Measurements from ENCODE around the gene CLHC1. TPM values are rescaled to one million over a fixed set of nuclear protein-coding genes. Genes with fewer than 3 reads are reported as not detected.
A peak's percentile ranks its signal among the peaks of the same experiment; 100 is the strongest.

The CLHC1 gene
- total RNA-seq, 1 donor: 14.5 TPM

DNA sequence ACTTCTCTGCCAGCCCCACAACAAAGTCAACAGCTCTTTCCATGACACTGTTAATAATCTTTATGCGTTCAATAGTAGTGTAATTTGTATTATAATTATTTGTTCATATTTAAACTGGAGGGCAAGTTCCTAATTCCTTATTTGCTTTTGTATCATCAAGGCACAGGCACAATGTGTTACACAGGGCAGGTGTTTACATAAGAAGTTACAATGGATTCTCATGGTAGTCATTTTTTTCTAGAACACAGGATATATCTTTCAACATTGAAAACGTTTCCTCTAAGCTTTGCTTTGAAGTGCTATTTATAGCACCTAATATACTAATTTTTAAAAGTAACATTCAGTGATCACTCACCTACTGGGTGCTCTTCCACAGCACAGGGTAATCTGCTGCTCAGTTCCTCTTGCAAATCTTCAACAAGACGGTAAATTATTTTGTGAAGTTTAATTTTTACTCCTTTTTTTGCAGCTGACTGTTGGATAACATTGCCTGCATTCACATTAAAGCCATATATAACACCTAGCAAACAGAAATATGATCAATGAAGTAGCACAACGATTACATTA lies 7.6 kb upstream of the CLHC1 start:
- no peaks in the 10 kb centered on the region for H3K9me3 ChIP-seq (ENCODE audit: low read depth, low read length)
- no peak overlapping the region for H3K4me3 ChIP-seq (ENCODE audit: insufficient read depth, low read length)
- no peak overlapping the region for H3K27ac ChIP-seq (ENCODE audit: low read depth, low read length)
- H2AFZ ChIP-seq (ENCODE audit: low read length): no peak overlapping the region
- no peak overlapping the region for H3K4me2 ChIP-seq (ENCODE audit: insufficient read depth, low read length)
- no peak for DNase-seq (ENCODE audit: insufficient read length, low spot score, missing footprints)
- H3K27me3 ChIP-seq (ENCODE audit: insufficient read depth, low read length): no peaks in the 10 kb centered on the region
- peaks cover 6% of the 10 kb centered on the region for H3K79me2 ChIP-seq (ENCODE audit: insufficient read depth, low read length)
- peaks cover 6% of the 10 kb centered on the region for H4K20me1 ChIP-seq (ENCODE audit: insufficient read depth, low read length)
- TF ChIP-seq, protein P1, sequence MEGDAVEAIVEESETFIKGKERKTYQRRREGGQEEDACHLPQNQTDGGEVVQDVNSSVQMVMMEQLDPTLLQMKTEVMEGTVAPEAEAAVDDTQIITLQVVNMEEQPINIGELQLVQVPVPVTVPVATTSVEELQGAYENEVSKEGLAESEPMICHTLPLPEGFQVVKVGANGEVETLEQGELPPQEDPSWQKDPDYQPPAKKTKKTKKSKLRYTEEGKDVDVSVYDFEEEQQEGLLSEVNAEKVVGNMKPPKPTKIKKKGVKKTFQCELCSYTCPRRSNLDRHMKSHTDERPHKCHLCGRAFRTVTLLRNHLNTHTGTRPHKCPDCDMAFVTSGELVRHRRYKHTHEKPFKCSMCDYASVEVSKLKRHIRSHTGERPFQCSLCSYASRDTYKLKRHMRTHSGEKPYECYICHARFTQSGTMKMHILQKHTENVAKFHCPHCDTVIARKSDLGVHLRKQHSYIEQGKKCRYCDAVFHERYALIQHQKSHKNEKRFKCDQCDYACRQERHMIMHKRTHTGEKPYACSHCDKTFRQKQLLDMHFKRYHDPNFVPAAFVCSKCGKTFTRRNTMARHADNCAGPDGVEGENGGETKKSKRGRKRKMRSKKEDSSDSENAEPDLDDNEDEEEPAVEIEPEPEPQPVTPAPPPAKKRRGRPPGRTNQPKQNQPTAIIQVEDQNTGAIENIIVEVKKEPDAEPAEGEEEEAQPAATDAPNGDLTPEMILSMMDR (IDR thresholded peaks at IDR 0.05; ENCODE audit: extremely low read depth, low read depth, low read length): no peak
- peaks cover 9% of the 10 kb centered on the region for H3K4me1 ChIP-seq (ENCODE audit: insufficient read depth, low read length)
- peaks cover 35% of the 10 kb centered on the region for H3K36me3 ChIP-seq (ENCODE audit: insufficient read depth, low read length)

DNA sequence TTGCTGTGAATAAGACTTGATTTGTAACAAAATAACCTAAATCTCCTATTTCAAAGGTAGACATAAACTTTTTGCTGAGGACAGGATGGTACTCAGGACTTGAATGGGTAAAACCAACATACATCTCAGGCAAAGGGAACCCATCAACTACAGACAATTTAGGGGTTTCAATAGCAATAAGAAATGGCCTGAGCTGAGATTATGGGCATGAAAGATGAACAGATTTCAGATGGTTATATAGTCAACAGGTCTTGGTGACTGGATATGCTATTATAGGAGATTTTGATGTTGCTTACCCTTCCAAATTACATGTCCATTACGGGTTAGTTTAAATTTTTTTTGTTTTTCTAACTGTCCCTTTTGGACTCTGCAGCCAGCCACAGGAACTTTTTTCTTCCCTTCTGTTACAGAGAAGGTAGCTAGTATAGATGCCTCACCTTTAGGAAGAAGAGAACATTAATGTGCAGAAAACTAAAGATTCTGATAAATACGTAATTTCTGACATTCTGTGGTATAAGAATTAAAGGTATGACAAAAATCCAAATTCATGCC lies 5.0 kb upstream of the CLHC1 start:
- Histone ChIP-seq H3K79me2 (ENCODE audit: insufficient read depth, low read length) (peaks cover 30% of the 10 kb centered on the region), H2AFZ (ENCODE audit: low read length) (no peak overlapping the region), H3K27me3 (ENCODE audit: insufficient read depth, low read length) (no peaks in the 10 kb centered on the region), H3K36me3 (ENCODE audit: insufficient read depth, low read length) (peaks cover 50% of the 10 kb centered on the region), H3K4me1 (ENCODE audit: insufficient read depth, low read length) (peaks cover 25% of the 10 kb centered on the region), H3K9me3 (ENCODE audit: low read depth, low read length) (no peaks in the 10 kb centered on the region), H3K4me3 (ENCODE audit: insufficient read depth, low read length) (no peak overlapping the region), H3K27ac (ENCODE audit: low read depth, low read length) (peak overlapping the region; percentile 22), H3K4me2 (ENCODE audit: insufficient read depth, low read length) (no peak overlapping the region), H4K20me1 (ENCODE audit: insufficient read depth, low read length) (peaks cover 21% of the 10 kb centered on the region)
- DNase-seq (ENCODE audit: insufficient read length, low spot score, missing footprints): no peak
- TF ChIP-seq, protein P1 (IDR thresholded peaks at IDR 0.05; ENCODE audit: extremely low read depth, low read depth, low read length): no peak

DNA sequence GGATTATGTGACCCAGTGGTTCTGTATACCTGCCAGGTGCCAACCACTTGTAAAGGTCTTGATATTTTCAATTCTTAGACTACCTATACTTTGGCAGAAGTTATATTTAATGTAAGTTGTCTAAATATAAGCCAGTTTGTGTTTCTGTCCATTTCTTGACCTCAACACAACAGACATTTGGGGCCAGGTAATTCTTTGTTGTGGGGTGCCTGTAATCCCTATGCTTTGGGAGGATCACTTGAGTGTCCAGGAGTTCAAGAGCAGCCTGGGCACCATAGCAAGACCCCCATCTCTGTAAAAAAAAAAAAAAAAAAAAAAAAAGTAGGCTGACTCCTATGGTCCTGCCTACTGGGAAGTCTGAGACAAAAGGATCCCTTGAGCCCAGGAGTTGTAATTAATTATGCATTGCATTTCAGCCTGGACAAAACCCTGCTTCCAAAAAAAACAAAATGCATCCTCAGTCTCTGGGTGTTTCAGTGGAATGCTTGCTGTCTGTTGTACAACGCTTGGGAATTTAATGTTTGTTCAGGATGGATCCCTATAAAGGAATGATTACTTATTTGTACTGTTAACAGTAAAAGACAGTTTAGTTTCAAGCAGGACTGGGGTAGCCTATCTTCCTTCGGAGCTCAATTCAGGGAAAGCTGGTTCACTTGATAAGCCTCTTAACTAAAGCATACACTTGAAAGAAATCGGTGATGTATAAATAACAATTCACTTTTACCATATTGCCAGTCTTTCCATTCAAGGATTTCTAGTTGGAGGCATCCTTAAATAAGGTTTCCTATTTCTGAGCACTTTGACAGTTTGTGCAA lies 3.8 kb upstream of the CLHC1 start:
- no peaks in the 10 kb centered on the region for H3K9me3 ChIP-seq (ENCODE audit: low read depth, low read length)
- no peak overlapping the region for H3K27ac ChIP-seq (ENCODE audit: low read depth, low read length)
- H3K4me1 ChIP-seq (ENCODE audit: insufficient read depth, low read length): peaks cover 31% of the 10 kb centered on the region
- peaks cover 41% of the 10 kb centered on the region for H3K79me2 ChIP-seq (ENCODE audit: insufficient read depth, low read length)
- DNase-seq (ENCODE audit: insufficient read length, low spot score, missing footprints): no peak
- H2AFZ ChIP-seq (ENCODE audit: low read length): no peak overlapping the region
- H3K27me3 ChIP-seq (ENCODE audit: insufficient read depth, low read length): no peaks in the 10 kb centered on the region
- no peak overlapping the region for H3K4me2 ChIP-seq (ENCODE audit: insufficient read depth, low read length)
- peaks cover 21% of the 10 kb centered on the region for H4K20me1 ChIP-seq (ENCODE audit: insufficient read depth, low read length)
- TF ChIP-seq, protein P1 (IDR thresholded peaks at IDR 0.05; ENCODE audit: extremely low read depth, low read depth, low read length): no peak
- peaks cover 45% of the 10 kb centered on the region for H3K36me3 ChIP-seq (ENCODE audit: insufficient read depth, low read length)
- no peak overlapping the region for H3K4me3 ChIP-seq (ENCODE audit: insufficient read depth, low read length)

DNA sequence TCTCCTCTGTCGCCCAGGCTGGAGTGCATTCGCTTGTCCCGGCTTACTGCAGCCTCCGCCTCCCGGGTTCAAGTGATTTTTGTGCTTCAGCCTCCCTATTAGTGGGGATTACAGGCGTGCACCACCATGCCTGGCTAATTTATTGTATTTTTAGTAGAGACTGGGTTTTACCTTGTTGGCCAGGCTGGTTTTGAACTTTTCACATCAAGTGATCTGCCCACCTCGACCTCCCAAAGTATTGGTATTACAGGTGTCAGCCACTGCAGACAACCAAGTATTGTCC lies 1.5 kb upstream of the CLHC1 start:
- no peak for DNase-seq (ENCODE audit: insufficient read length, low spot score, missing footprints)
- peaks cover 40% of the 10 kb centered on the region for H3K36me3 ChIP-seq (ENCODE audit: insufficient read depth, low read length)
- peaks cover 59% of the 10 kb centered on the region for H3K79me2 ChIP-seq (ENCODE audit: insufficient read depth, low read length)
- peaks cover 21% of the 10 kb centered on the region for H4K20me1 ChIP-seq (ENCODE audit: insufficient read depth, low read length)
- H3K27me3 ChIP-seq (ENCODE audit: insufficient read depth, low read length): no peaks in the 10 kb centered on the region
- H3K4me2 ChIP-seq (ENCODE audit: insufficient read depth, low read length): peak overlapping the region; percentile 99
- peak overlapping the region; percentile 99 for H3K27ac ChIP-seq (ENCODE audit: low read depth, low read length)
- no peak overlapping the region for H2AFZ ChIP-seq (ENCODE audit: low read length)
- H3K9me3 ChIP-seq (ENCODE audit: low read depth, low read length): no peaks in the 10 kb centered on the region
- H3K4me1 ChIP-seq (ENCODE audit: insufficient read depth, low read length): peaks cover 31% of the 10 kb centered on the region
- TF ChIP-seq, protein P1 (IDR thresholded peaks at IDR 0.05; ENCODE audit: extremely low read depth, low read depth, low read length): no peak
- peak overlapping the region; percentile 96 for H3K4me3 ChIP-seq (ENCODE audit: insufficient read depth, low read length)
